Endothelial cell of umbilical vein (primary cell): ENCODE results near the gene EIF4E1B. TPM values are rescaled to one million over a fixed set of nuclear protein-coding genes. Genes with fewer than 3 reads are reported as not detected.

Experiments
- BruUV-seq: library from RNA; stranded (reverse); fragments of 400-500 nt; replicated peaks from 2 replicates; lab custom pipeline; 2021; lab: Mats Ljungman, UMichigan
- CTCF ChIA-PET: fragments of 300-600, 350-600 bp; sonication (Branson Sonifier 250); formaldehyde crosslinking; loops from one replicate; lab custom pipeline; 2021; ENCODE audit warnings: antibody characterized with exemption, inconsistent platforms; lab: Charles Lee
- POLR2A ChIA-PET: fragments of 300-600, 350-600 bp; sonication (Branson Sonifier 250); formaldehyde crosslinking; loops from one replicate; lab custom pipeline; 2021; ENCODE audit warnings: antibody characterized with exemption, inconsistent platforms; lab: Charles Lee
- DNase-seq: peaks from one replicate; pipeline ENCODE4 v3.0.0-alpha.2; 2011; ENCODE audit warnings: low read depth, low spot score
- FAIRE-seq: peaks from 2 replicates; lab custom pipeline; 2011; peaks lifted over from hg19 to GRCh38; lab: Jason Lieb, UNC
- H2AFZ ChIP-seq: 2 replicates; pipeline ENCODE4 v1.6.0; 2012; ENCODE audit warnings: low read depth, low read length, control low read depth, inconsistent platforms
- H3K27ac ChIP-seq: 2 replicates; pipeline ENCODE4 v1.5.1; 2011; ENCODE audit warnings: low read depth, mild to moderate bottlenecking, control low read depth, low read length, moderate library complexity; ENCODE audit not compliant: insufficient read depth
- H3K27me3 ChIP-seq, 2 experiments: 2 replicates each; pipeline versions ENCODE4 v1.6.0 to v1.6.1; 2011; ENCODE audit warnings: low read length in 2 of 2, mixed read lengths in 1 of 2; ENCODE audit not compliant: control insufficient read depth in 2 of 2, insufficient read depth in 2 of 2
- H3K36me3 ChIP-seq, 2 experiments: 2 replicates in 1 of 2; 3 replicates in 1 of 2; pipeline ENCODE4 v1.5.1; 2011; ENCODE audit warnings: low read length in 2 of 2, mild to moderate bottlenecking in 1 of 2, moderate library complexity in 1 of 2; ENCODE audit not compliant: control insufficient read depth in 2 of 2, insufficient read depth in 2 of 2; ENCODE audit errors: extremely low read depth in 1 of 2
- H3K4me1 ChIP-seq: 3 replicates; pipeline ENCODE4 v1.5.1; 2011; ENCODE audit warnings: mild to moderate bottlenecking, low read length; ENCODE audit not compliant: control insufficient read depth, insufficient read depth; ENCODE audit errors: extremely low read depth
- H3K4me2 ChIP-seq: 2 replicates; pipeline ENCODE4 v1.6.1; 2011; ENCODE audit warnings: low read length, control low read depth, mixed read lengths; ENCODE audit not compliant: insufficient read depth
- H3K4me3 ChIP-seq, 3 experiments: fragments of 200-600 bp in 1 of 3; sonication (generic), shearing (Covaris generic) in 1 of 3; replicated peaks in 1 of 3; 2 replicates each; pipeline ENCODE4 v1.5.1; 2011 to 2016; ENCODE audit warnings: control low read depth in 3 of 3, low read length in 3 of 3, mild to moderate bottlenecking in 2 of 3, inconsistent platforms in 1 of 3, low read depth in 1 of 3, moderate library complexity in 1 of 3; ENCODE audit not compliant: insufficient read depth in 1 of 3
- H3K79me2 ChIP-seq: 2 replicates; pipeline ENCODE4 v1.6.0; 2012; ENCODE audit warnings: low read length, inconsistent platforms; ENCODE audit not compliant: control insufficient read depth, insufficient read depth
- H3K9ac ChIP-seq: replicated peaks from 2 replicates; pipeline ENCODE3; 2011; ENCODE audit warnings: low read length, control low read depth; ENCODE audit not compliant: insufficient read depth; ENCODE audit errors: extremely low read depth
- H3K9me1 ChIP-seq: replicated peaks from 3 replicates; pipeline ENCODE4 v1.6.0; 2011; ENCODE audit warnings: mild to moderate bottlenecking, low read length; ENCODE audit not compliant: control insufficient read depth, insufficient read depth; ENCODE audit errors: extremely low read depth
- H3K9me3 ChIP-seq: replicated peaks from 2 replicates; pipeline ENCODE4 v1.5.1; 2012; ENCODE audit warnings: low read length, inconsistent platforms; ENCODE audit not compliant: control insufficient read depth, insufficient read depth
- H4K20me1 ChIP-seq: replicated peaks from 2 replicates; pipeline ENCODE3; 2011; ENCODE audit warnings: mild to moderate bottlenecking, low read length; ENCODE audit not compliant: control insufficient read depth, insufficient read depth; ENCODE audit errors: extremely low read depth
- EZH2 ChIP-seq: IDR thresholded peaks from 2 replicates; pipeline ENCODE4 v1.6.1; 2012; ENCODE audit warnings: borderline replicate concordance, low read depth, mild to moderate bottlenecking, moderate library complexity, low read length, inconsistent platforms; ENCODE audit not compliant: severe bottlenecking
- FOS ChIP-seq: IDR thresholded peaks from 2 replicates; pipeline ENCODE4 v1.6.1; 2011; ENCODE audit warnings: mild to moderate bottlenecking, low read length, moderate library complexity, borderline replicate concordance; ENCODE audit not compliant: insufficient read depth
- GATA2 ChIP-seq: IDR thresholded peaks from 2 replicates; pipeline ENCODE4 v1.7.0; 2011; ENCODE audit warnings: low read depth, mild to moderate bottlenecking, moderate library complexity, mixed read lengths, low read length; ENCODE audit not compliant: insufficient read length, insufficient read depth
- JUN ChIP-seq: IDR thresholded peaks from 2 replicates; pipeline ENCODE4 v1.6.1; 2011; ENCODE audit warnings: borderline replicate concordance, low read depth; ENCODE audit not compliant: insufficient read length, insufficient read depth
- MYC ChIP-seq: IDR thresholded peaks from one replicate; pipeline ENCODE4 v1.6.1; 2011; ENCODE audit warnings: mild to moderate bottlenecking, low read depth, low read length
- POLR2A ChIP-seq: IDR thresholded peaks from 2 replicates; pipeline ENCODE4 v1.6.1; 2012; ENCODE audit warnings: low read depth, mild to moderate bottlenecking, control low read depth, low read length
- POLR2AphosphoS5 ChIP-seq: IDR thresholded peaks from 2 replicates; pipeline ENCODE4 v1.6.1; 2012; ENCODE audit warnings: low read depth, mild to moderate bottlenecking, control low read depth, low read length, moderate library complexity; ENCODE audit not compliant: insufficient read depth
- dilution Hi-C: fragments of 300-500 bp; cut with MboI; formaldehyde crosslinking; loops from one replicate; pipeline ENCODE4 v1.15.0; 2019; ENCODE audit warnings: low sequenced_read_pairs; ENCODE audit not compliant: extremely low pct_ligation_motif_present
- intact Hi-C: fragments of 100-400 bp; cut with micrococcal nuclease; formaldehyde crosslinking; loops from one replicate; pipeline ENCODE4 v1.10.0; 2022
- polyA plus RNA-seq, 4 experiments: library from polyadenylated mRNA; depleted of rRNA in 3 of 4; stranded (reverse) in 3 of 4; unstranded in 1 of 4; fragments of >200 nt; gene quantifications; 2 replicates each; pipeline versions ENCODE4 v1.2.1 to v1.2.3, GENCODE V29; 2011 to 2012; ENCODE audit warnings: missing spikeins in 1 of 4
- total RNA-seq: library from RNA; stranded (reverse); gene quantifications from 2 replicates; pipeline ENCODE4 v1.2.3, GENCODE V29; 2021
- TF ChIP-seq, protein P1 (sequence below): IDR thresholded peaks from 2 replicates; pipeline ENCODE4 v1.6.1; 2011; ENCODE audit not compliant: insufficient read depth, insufficient read length
- TF ChIP-seq, protein P2 (sequence below), 2 donors: IDR thresholded peaks; 1 replicate in 1 of 2; 2 replicates in 1 of 2; pipeline ENCODE4 v1.5.1; 2011; ENCODE audit warnings: low read length in 2 of 2, mild to moderate bottlenecking in 2 of 2, moderate library complexity in 2 of 2, control low read depth in 1 of 2, inconsistent platforms in 1 of 2, low read depth in 1 of 2; ENCODE audit not compliant: insufficient read depth in 1 of 2; ENCODE audit errors: extremely low read depth in 1 of 2

Gene EIF4E1B
- total and polyA plus RNA-seq, 2 donors (not counting 3 experiments of a cell fraction or from before 2014, with no cell fraction given): not detected

DNA sequence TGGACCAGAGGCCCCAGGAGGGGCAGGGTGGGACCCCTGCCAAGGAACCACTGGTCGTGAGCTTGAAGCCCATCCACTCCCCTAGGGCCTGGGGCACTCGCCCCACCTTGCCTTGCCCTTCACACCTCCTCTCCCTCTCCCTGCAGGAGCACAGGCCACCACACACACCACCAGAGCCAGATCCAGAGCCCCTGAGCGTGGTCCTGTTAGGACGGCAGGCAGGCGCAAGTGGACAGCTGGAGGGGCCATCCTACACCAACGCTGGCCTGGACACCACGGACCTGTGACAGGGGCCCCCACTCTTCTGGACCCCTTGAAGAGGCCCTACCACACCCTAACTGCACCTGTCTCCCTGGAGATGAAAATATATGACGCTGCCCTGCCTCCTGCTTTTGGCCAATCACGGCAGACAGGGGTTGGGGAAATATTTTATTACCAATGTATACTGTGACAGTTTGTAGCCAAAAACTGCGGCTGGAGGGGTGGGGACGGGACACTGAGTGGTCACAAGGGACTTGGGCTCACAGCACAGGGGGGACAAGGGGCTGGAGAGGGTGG, 35.0 kb upstream of the EIF4E1B start:
- H3K9me1 ChIP-seq: no peaks in the 10 kb centered on the region
- H3K36me3 ChIP-seq: no peaks in the 10 kb centered on the region
- no TSS peak for BruUV-seq
- FAIRE-seq (no peak), DNase-seq (no peak)
- no peak overlapping the region for H3K27ac ChIP-seq
- dilution Hi-C loops: no loop called here
- H3K79me2 ChIP-seq: no peaks in the 10 kb centered on the region
- no peaks in the 10 kb centered on the region for H3K4me1 ChIP-seq
- no peak overlapping the region for H2AFZ ChIP-seq
- H3K9me3 ChIP-seq: no peaks in the 10 kb centered on the region
- no peak for TF ChIP-seq FOS
- TF ChIP-seq, protein P1, sequence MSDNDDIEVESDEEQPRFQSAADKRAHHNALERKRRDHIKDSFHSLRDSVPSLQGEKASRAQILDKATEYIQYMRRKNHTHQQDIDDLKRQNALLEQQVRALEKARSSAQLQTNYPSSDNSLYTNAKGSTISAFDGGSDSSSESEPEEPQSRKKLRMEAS: no peak
- H3K9ac ChIP-seq: no peak overlapping the region
- CTCF ChIA-PET: interaction anchor here (0.9 to 2.5 kb wide), 5 partner anchors 9 to 866 kb away, joined by 3 to 10 read pairs (median 4); no protein-coding TSS in a partner anchor
- H3K4me2 ChIP-seq: no peak overlapping the region
- intact Hi-C loops: no loop called here
- H3K27me3 ChIP-seq: no peaks in the 10 kb centered on the region
- POLR2A ChIA-PET: no interaction called here
- no peak overlapping the region for H3K4me3 ChIP-seq
- no peaks in the 10 kb centered on the region for H4K20me1 ChIP-seq

DNA sequence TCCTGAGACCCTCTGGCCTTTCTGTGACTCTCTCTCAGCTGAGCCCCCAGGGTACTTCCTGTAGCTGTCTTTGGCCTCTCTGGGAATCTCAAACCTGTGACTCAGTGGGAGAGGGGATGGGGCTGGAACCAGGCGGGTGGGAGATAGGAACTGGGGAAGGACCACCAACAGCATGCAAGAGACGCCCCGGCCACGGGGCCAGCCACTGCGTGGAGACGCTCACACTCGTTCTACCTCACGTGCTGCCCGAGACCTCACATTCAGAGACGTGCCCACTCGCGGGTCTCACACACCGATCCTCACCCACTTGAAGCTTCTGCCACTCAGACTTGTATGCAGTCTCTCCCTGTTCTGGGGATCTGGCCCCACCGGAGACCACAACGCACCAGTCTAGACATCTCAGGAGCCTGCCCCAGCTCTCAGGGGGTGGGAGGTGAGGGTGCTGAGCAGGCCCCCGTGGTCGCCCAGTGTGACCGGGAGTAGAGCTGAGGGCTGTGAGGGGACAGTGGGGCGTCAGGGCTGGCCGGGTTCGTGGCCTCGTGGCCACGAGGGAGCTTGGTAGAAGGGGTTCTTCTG, 34.3 kb upstream of the EIF4E1B start:
- BruUV-seq: no TSS peak
- H3K9ac ChIP-seq: no peak overlapping the region
- FAIRE-seq: no peak
- H3K36me3 ChIP-seq: no peaks in the 10 kb centered on the region
- no peaks in the 10 kb centered on the region for H3K4me1 ChIP-seq
- CTCF ChIA-PET: interaction anchor here (0.9 to 2.5 kb wide), 9 partner anchors 9 to 866 kb away, joined by 3 to 10 read pairs (median 4); no protein-coding TSS in a partner anchor
- intact Hi-C loops: loop anchor here (2.0 kb wide), 1 partner anchor 23 kb away; no protein-coding TSS in a partner anchor
- no peaks in the 10 kb centered on the region for H3K79me2 ChIP-seq
- TF ChIP-seq, protein P1: no peak
- TF ChIP-seq FOS (no peak), GATA2 (no peak), POLR2A (no peak), JUN (no peak), POLR2AphosphoS5 (no peak), EZH2 (no peak), MYC (no peak)
- TF ChIP-seq, protein P2, sequence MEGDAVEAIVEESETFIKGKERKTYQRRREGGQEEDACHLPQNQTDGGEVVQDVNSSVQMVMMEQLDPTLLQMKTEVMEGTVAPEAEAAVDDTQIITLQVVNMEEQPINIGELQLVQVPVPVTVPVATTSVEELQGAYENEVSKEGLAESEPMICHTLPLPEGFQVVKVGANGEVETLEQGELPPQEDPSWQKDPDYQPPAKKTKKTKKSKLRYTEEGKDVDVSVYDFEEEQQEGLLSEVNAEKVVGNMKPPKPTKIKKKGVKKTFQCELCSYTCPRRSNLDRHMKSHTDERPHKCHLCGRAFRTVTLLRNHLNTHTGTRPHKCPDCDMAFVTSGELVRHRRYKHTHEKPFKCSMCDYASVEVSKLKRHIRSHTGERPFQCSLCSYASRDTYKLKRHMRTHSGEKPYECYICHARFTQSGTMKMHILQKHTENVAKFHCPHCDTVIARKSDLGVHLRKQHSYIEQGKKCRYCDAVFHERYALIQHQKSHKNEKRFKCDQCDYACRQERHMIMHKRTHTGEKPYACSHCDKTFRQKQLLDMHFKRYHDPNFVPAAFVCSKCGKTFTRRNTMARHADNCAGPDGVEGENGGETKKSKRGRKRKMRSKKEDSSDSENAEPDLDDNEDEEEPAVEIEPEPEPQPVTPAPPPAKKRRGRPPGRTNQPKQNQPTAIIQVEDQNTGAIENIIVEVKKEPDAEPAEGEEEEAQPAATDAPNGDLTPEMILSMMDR (IDR thresholded peaks at IDR 0.05; ENCODE audit: extremely low read depth in 1 of 2, insufficient read depth in 1 of 2, low read depth in 1 of 2, low read length in 2 of 2): no peak
- dilution Hi-C loops: no loop called here
- no peaks in the 10 kb centered on the region for H3K9me1 ChIP-seq
- no peaks in the 10 kb centered on the region for H4K20me1 ChIP-seq
- no peaks in the 10 kb centered on the region for H3K27me3 ChIP-seq
- no peaks in the 10 kb centered on the region for H3K9me3 ChIP-seq
- peak overlapping the region; percentile 37 for H3K4me2 ChIP-seq
- H3K27ac ChIP-seq: no peak overlapping the region
- POLR2A ChIA-PET: no interaction called here
- H2AFZ ChIP-seq: peak overlapping the region; percentile 13
- no peak for DNase-seq
- no peak overlapping the region for H3K4me3 ChIP-seq
